Stimulated activated CD8-positive, alpha-beta memory T cell treated with anti-CD3 and anti-CD28 coated beads, Interleukin-2, amount 100 ng/mL, for 1 hour (primary cell): ENCODE measurements around the gene RSPRY1.
"Not testable (repeated sequence)": the region's sequence is repeated elsewhere in the genome, so short reads cannot be mapped to it uniquely, and the experiment has no call there.

Source experiments
- DNase-seq, 2 donors: peaks; one replicate each; pipeline ENCODE4 v3.0.0-alpha.2; 2020; ENCODE audit warnings: low read depth in 2 of 2

The RSPRY1 gene

GRCh38 chr16:57186872-57187854 is 1.0 kb downstream of the RSPRY1 start:
- no peak for DNase-seq

GRCh38 chr16:57187902-57188710 is 2.0 kb downstream of the RSPRY1 start:
- DNase-seq = not testable (repeated sequence)

GRCh38 chr16:57188711-57189002 is 2.5 kb downstream of the RSPRY1 start:
- DNase-seq = no peak

GRCh38 chr16:57189527-57189926 is 3.4 kb downstream of the RSPRY1 start:
- DNase-seq = not testable (repeated sequence)

- no peak for DNase-seq
Observed at GRCh38 chr16:57190136-57190535, 4.0 kb downstream of the RSPRY1 start.

- DNase-seq = no peak
Observed at GRCh38 chr16:57191056-57191571, 5.0 kb downstream of the RSPRY1 start.

- no peak for DNase-seq
Observed at GRCh38 chr16:57192146-57192545, 6.0 kb downstream of the RSPRY1 start.

GRCh38 chr16:57192720-57193486 is 6.8 kb downstream of the RSPRY1 start:
- DNase-seq = no peak

GRCh38 chr16:57194512-57194911 is 8.4 kb downstream of the RSPRY1 start:
- DNase-seq = no peak

GRCh38 chr16:57196286-57196685 is 10.2 kb downstream of the RSPRY1 start:
- no peak for DNase-seq

GRCh38 chr16:57196753-57197152 is 10.6 kb downstream of the RSPRY1 start:
- no peak for DNase-seq

- DNase-seq = not testable (repeated sequence)
Observed at GRCh38 chr16:57200321-57200720, 14.2 kb downstream of the RSPRY1 start.

- DNase-seq = not testable (repeated sequence)
Observed at GRCh38 chr16:57200926-57201325, 14.8 kb downstream of the RSPRY1 start.

- no peak for DNase-seq
Observed at GRCh38 chr16:57202095-57202886, 16.2 kb downstream of the RSPRY1 start.

- no peak for DNase-seq
Observed at GRCh38 chr16:57203451-57203850, 17.3 kb downstream of the RSPRY1 start.

GRCh38 chr16:57204675-57205074 is 18.5 kb downstream of the RSPRY1 start:
- DNase-seq = no peak

GRCh38 chr16:57208926-57209325 is 22.8 kb downstream of the RSPRY1 start:
- no peak for DNase-seq

GRCh38 chr16:57209780-57210179 is 23.7 kb downstream of the RSPRY1 start:
- no peak for DNase-seq

GRCh38 chr16:57213462-57213861 is 27.3 kb downstream of the RSPRY1 start:
- no peak for DNase-seq

- no peak for DNase-seq
Observed at GRCh38 chr16:57216968-57217367, 30.8 kb downstream of the RSPRY1 start.

- DNase-seq = no peak
Observed at GRCh38 chr16:57223057-57223456, 36.9 kb downstream of the RSPRY1 start.
